HG03457 (cell line): Measurements from ENCODE around the gene HAAO.

Source experiments
- ATAC-seq: cut with Tn5 transposase; IDR thresholded peaks from one replicate; pipeline ENCODE4 v1.9.1; 2021; ENCODE audit warnings: moderate number of reproducible peaks; ENCODE audit not compliant: unreplicated experiment

The HAAO gene

GRCh38 chr2:42793334-42794270 is 1.2 kb upstream of the HAAO start:
- ATAC-seq: no peak

- no peak for ATAC-seq
These were observed 248 bp downstream of the HAAO start for GRCh38 chr2:42792087-42792582.

- ATAC-seq: no peak
These were observed 777 bp downstream of the HAAO start for GRCh38 chr2:42791606-42792005.

GRCh38 chr2:42789751-42790150 is 2.6 kb downstream of the HAAO start:
- ATAC-seq: no peak

GRCh38 chr2:42788882-42789281 is 3.5 kb downstream of the HAAO start:
- no peak for ATAC-seq

GRCh38 chr2:42788478-42788793 is 3.9 kb downstream of the HAAO start:
- ATAC-seq: no peak

- ATAC-seq: no peak
These were observed 4.5 kb downstream of the HAAO start for GRCh38 chr2:42787788-42788477.

- ATAC-seq: no peak
These were observed 5.0 kb downstream of the HAAO start for GRCh38 chr2:42787424-42787787.

GRCh38 chr2:42786561-42787345 is 5.6 kb downstream of the HAAO start:
- no peak for ATAC-seq

GRCh38 chr2:42784204-42784880 is 8.0 kb downstream of the HAAO start:
- ATAC-seq: no peak

GRCh38 chr2:42783511-42783910 is 8.9 kb downstream of the HAAO start:
- ATAC-seq: no peak

GRCh38 chr2:42781181-42781580 is 11.2 kb downstream of the HAAO start:
- ATAC-seq: no peak

- ATAC-seq: no peak
These were observed 14.2 kb downstream of the HAAO start for GRCh38 chr2:42777883-42778805.

GRCh38 chr2:42775810-42776209 is 16.6 kb downstream of the HAAO start:
- no peak for ATAC-seq

GRCh38 chr2:42775186-42775585 is 17.2 kb downstream of the HAAO start:
- no peak for ATAC-seq

GRCh38 chr2:42771546-42772153 is 20.7 kb downstream of the HAAO start:
- no peak for ATAC-seq

- no peak for ATAC-seq
These were observed 21.9 kb downstream of the HAAO start for GRCh38 chr2:42770288-42771131.

- no peak for ATAC-seq
These were observed 22.6 kb downstream of the HAAO start for GRCh38 chr2:42769583-42770287.
